HepG2 (cell line): ENCODE measurements around the gene GRB7. TPM values are rescaled to one million over a fixed set of nuclear protein-coding genes. Genes with fewer than 3 reads are reported as not detected.
A peak's percentile ranks its signal among the peaks of the same experiment; 100 is the strongest.

Experiments
- AHR ChIP-seq: IDR thresholded peaks from 2 replicates; pipeline ENCODE4 v1.6.1; 2018; ENCODE audit warnings: missing genetic modification reagents, missing compliant biosample characterization
- CAMTA2 ChIP-seq: sonication (generic); formaldehyde crosslinking; IDR thresholded peaks from 2 replicates; pipeline ENCODE4 v1.4.0; 2020; ENCODE audit warnings: mild to moderate bottlenecking, missing genetic modification reagents, borderline replicate concordance
- ESRRA ChIP-seq: sonication (generic); formaldehyde crosslinking; IDR thresholded peaks from 2 replicates; pipeline ENCODE4 v1.5.1; 2020; ENCODE audit warnings: mild to moderate bottlenecking, low read depth, missing genetic modification reagents
- FOXC1 ChIP-seq: sonication (generic); formaldehyde crosslinking; IDR thresholded peaks from 2 replicates; pipeline ENCODE4 v1.8.0; 2022; ENCODE audit warnings: mild to moderate bottlenecking, missing genetic modification reagents, borderline replicate concordance
- HDAC2 ChIP-seq: sonication (generic); formaldehyde crosslinking; IDR thresholded peaks from 2 replicates; pipeline ENCODE4 v1.4.0; 2020; ENCODE audit warnings: missing genetic modification reagents
- KMT2B ChIP-seq: IDR thresholded peaks from 2 replicates; pipeline ENCODE4 v1.6.1; 2016; ENCODE audit warnings: missing genetic modification reagents, missing compliant biosample characterization
- LCORL ChIP-seq, 2 experiments: fragments of 450-650 bp in 1 of 2; sonication (generic) in 1 of 2; formaldehyde crosslinking in 1 of 2; IDR thresholded peaks; 2 replicates each; pipeline versions ENCODE4 v1.5.0 to v1.6.1; 2017 to 2020; ENCODE audit warnings: antibody characterized with exemption in 1 of 2, missing genetic modification reagents in 1 of 2
- MED1 ChIP-seq: sonication (generic); formaldehyde crosslinking; IDR thresholded peaks from 2 replicates; pipeline ENCODE4 v1.4.0; 2020; ENCODE audit warnings: missing genetic modification reagents
- NFIB ChIP-seq: sonication (generic); formaldehyde crosslinking; IDR thresholded peaks from 2 replicates; pipeline ENCODE4 v1.9.0; 2021; ENCODE audit warnings: missing genetic modification reagents, mild to moderate bottlenecking, borderline replicate concordance
- NKX3-1 ChIP-seq: sonication (generic); formaldehyde crosslinking; IDR thresholded peaks from 2 replicates; pipeline ENCODE4 v1.5.0; 2020; ENCODE audit warnings: missing genetic modification reagents
- NRL ChIP-seq: sonication (generic); formaldehyde crosslinking; IDR thresholded peaks from 2 replicates; pipeline ENCODE4 v1.5.0; 2020; ENCODE audit warnings: missing genetic modification reagents, mild to moderate bottlenecking, moderate library complexity, borderline replicate concordance
- PCBP2 ChIP-seq: fragments of 200-400 bp; formaldehyde crosslinking; optimal IDR thresholded peaks from 2 replicates; pipeline ENCODE3; 2018; ENCODE audit warnings: low read length, low read depth; ENCODE audit not compliant: poor library complexity, severe bottlenecking
- SIX4 ChIP-seq: sonication (generic); formaldehyde crosslinking; IDR thresholded peaks from 2 replicates; pipeline ENCODE4 v1.4.0; 2020; ENCODE audit warnings: missing genetic modification reagents
- SRSF1 ChIP-seq: fragments of 200-400 bp; formaldehyde crosslinking; optimal IDR thresholded peaks from 2 replicates; pipeline ENCODE3; 2017; ENCODE audit warnings: mild to moderate bottlenecking, low read depth, low read length, moderate library complexity
- TCF12 ChIP-seq, 2 experiments: fragments of 450-650 bp in 1 of 2; sonication (generic) in 1 of 2; formaldehyde crosslinking in 1 of 2; IDR thresholded peaks; 2 replicates each; pipeline versions ENCODE4 v1.6.1 to v1.8.0; 2017 to 2022; ENCODE audit warnings: antibody characterized with exemption in 1 of 2, mild to moderate bottlenecking in 1 of 2, missing genetic modification reagents in 1 of 2, moderate library complexity in 1 of 2
- ZNF138 ChIP-seq: sonication (generic); formaldehyde crosslinking; IDR thresholded peaks from 2 replicates; pipeline ENCODE4 v1.5.0; 2020; ENCODE audit warnings: mild to moderate bottlenecking, low read depth, missing genetic modification reagents
- ZNF251 ChIP-seq: sonication (generic); formaldehyde crosslinking; IDR thresholded peaks from 2 replicates; pipeline ENCODE4 v1.9.0; 2021; ENCODE audit warnings: mild to moderate bottlenecking, missing genetic modification reagents
- ZNF3 ChIP-seq: IDR thresholded peaks from 2 replicates; pipeline ENCODE4 v1.7.0; 2017; ENCODE audit warnings: inconsistent platforms
- ZNF616 ChIP-seq: sonication (generic); formaldehyde crosslinking; IDR thresholded peaks from 2 replicates; pipeline ENCODE4 v1.5.0; 2020; ENCODE audit warnings: low read depth, mild to moderate bottlenecking, missing genetic modification reagents
- ZNF629 ChIP-seq: sonication (generic); formaldehyde crosslinking; conservative IDR thresholded peaks from 2 replicates; pipeline ENCODE4 v1.5.0; 2020; ENCODE audit warnings: missing genetic modification reagents
- ZSCAN22 ChIP-seq: sonication (generic); formaldehyde crosslinking; IDR thresholded peaks from 2 replicates; pipeline ENCODE4 v1.4.0; 2020; ENCODE audit warnings: mild to moderate bottlenecking, missing genetic modification reagents
- polyA plus RNA-seq, 8 experiments: library from polyadenylated mRNA; depleted of rRNA in 3 of 8; stranded (reverse) in 7 of 8; unstranded in 1 of 8; fragments of >200 nt; fragmentation: Illumina TruSeq in 4 of 8; extraction: Trizol in 4 of 8; gene quantifications; 2 replicates each; pipeline versions ENCODE4 v1.2.1 to v1.2.3, GENCODE V29; 2011 to 2016; ENCODE audit warnings: low read depth in 4 of 8, missing spikeins in 1 of 8, mixed read lengths in 1 of 8; ENCODE audit not compliant: insufficient read depth in 1 of 8
- total RNA-seq, 5 experiments: library from RNA; depleted of rRNA; stranded (reverse); fragments of >200 nt; fragmentation: Illumina TruSeq; extraction: Trizol; gene quantifications; 2 replicates each; pipeline ENCODE4 v1.2.3, GENCODE V29; 2016; ENCODE audit warnings: low read depth in 1 of 5
- TF ChIP-seq, protein P1 (sequence below): sonication (generic); formaldehyde crosslinking; conservative IDR thresholded peaks from 2 replicates; pipeline ENCODE4 v1.5.0; 2020; ENCODE audit warnings: missing genetic modification reagents
- TF ChIP-seq, protein P2 (sequence below): IDR thresholded peaks from 2 replicates; pipeline ENCODE4 v1.6.1; 2018; ENCODE audit warnings: missing genetic modification reagents
- TF ChIP-seq, protein P3 (sequence below): sonication (generic); formaldehyde crosslinking; conservative IDR thresholded peaks from 2 replicates; pipeline ENCODE4 v1.8.0; 2022; ENCODE audit warnings: low read depth, missing genetic modification reagents
- TF ChIP-seq, protein P4 (sequence below): IDR thresholded peaks from 2 replicates; pipeline ENCODE4 v1.6.1; 2016; ENCODE audit warnings: low read depth

Gene GRB7
- total and polyA plus RNA-seq, 2 of the 13 experiments (the other 11 are each of a cell fraction or from before 2014, with no cell fraction given), result 60.2 to 77.7 TPM

DNA sequence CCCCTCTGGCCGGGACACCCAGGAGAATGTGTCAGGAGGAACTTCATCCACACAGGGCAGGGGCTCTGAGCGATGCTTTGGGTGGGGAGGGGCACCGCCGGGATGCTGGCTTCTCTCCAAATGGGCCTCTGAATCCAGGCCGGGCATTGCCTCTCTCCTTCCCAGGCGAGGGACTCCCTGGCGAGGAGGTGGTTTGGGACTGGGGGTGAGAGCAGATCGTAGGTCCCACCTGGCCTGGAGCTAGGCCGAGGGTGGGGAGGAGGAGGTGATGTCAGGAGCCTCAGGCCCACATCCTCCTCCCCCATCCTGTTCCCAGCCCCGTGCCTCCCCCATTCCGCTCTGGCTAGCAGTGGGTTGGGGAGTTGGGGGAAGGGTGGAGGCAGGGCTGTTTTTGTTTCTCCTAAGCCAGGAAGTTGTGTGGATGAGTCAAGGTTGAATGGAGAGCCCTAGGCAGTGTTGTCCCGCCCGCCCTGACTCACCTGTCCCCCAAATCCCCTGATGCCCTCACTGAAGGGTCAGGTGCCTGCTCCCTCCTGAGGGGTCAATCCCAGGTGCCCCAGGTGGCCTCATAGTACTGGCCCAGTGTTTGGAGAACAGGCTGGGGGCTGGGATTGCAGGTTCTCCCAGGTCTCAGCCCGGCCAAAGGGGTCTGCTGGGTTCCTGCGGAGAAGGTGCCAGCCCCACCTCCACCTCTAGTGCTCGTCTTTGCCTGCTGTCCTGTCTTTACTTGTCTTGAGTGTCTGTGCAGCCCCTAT is 2.8 kb downstream of the GRB7 start (continued):
- TF ChIP-seq ZNF251 (no peak), AHR (CRISPR knock-in tag) (no peak), NRL (CRISPR knock-in tag) (peak; percentile 47; the same call in 1 of the 2 replicates), TCF12 (IDR thresholded peaks at IDR 0.05) (no peak), TCF12 (CRISPR knock-in tag; IDR thresholded peaks at IDR 0.05) (peak; percentile 53; the same call in 1 of the 2 replicates), ESRRA (CRISPR knock-in tag) (no peak), SIX4 (no peak), NKX3-1 (no peak), ZNF629 (CRISPR knock-in tag) (no peak), SRSF1 (peak; percentile 85), LCORL (IDR thresholded peaks at IDR 0.05) (no peak), LCORL (CRISPR knock-in tag; IDR thresholded peaks at IDR 0.05) (peak; percentile 98), ZSCAN22 (no peak), FOXC1 (CRISPR knock-in tag) (no peak), ZNF616 (CRISPR knock-in tag) (no peak; the same call in 1 of the 2 replicates), MED1 (CRISPR knock-in tag) (peak; percentile 76), NFIB (CRISPR knock-in tag) (no peak), ZNF138 (CRISPR knock-in tag) (0 out of 2 replicates have a peak, but pooled peaks have one; percentile 54), ZNF3 (CRISPR knock-in tag) (no peak), PCBP2 (no peak), CAMTA2 (CRISPR knock-in tag) (no peak), HDAC2 (CRISPR knock-in tag) (peak; percentile 83; the same call in 1 of the 2 replicates), KMT2B (CRISPR knock-in tag) (no peak)
- TF ChIP-seq, protein P1, sequence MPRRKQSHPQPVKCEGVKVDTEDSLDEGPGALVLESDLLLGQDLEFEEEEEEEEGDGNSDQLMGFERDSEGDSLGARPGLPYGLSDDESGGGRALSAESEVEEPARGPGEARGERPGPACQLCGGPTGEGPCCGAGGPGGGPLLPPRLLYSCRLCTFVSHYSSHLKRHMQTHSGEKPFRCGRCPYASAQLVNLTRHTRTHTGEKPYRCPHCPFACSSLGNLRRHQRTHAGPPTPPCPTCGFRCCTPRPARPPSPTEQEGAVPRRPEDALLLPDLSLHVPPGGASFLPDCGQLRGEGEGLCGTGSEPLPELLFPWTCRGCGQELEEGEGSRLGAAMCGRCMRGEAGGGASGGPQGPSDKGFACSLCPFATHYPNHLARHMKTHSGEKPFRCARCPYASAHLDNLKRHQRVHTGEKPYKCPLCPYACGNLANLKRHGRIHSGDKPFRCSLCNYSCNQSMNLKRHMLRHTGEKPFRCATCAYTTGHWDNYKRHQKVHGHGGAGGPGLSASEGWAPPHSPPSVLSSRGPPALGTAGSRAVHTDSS (CRISPR knock-in tag), result no peak
- TF ChIP-seq, protein P2, sequence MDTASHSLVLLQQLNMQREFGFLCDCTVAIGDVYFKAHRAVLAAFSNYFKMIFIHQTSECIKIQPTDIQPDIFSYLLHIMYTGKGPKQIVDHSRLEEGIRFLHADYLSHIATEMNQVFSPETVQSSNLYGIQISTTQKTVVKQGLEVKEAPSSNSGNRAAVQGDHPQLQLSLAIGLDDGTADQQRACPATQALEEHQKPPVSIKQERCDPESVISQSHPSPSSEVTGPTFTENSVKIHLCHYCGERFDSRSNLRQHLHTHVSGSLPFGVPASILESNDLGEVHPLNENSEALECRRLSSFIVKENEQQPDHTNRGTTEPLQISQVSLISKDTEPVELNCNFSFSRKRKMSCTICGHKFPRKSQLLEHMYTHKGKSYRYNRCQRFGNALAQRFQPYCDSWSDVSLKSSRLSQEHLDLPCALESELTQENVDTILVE (CRISPR knock-in tag), result no peak; the same call in 1 of the 2 replicates
- TF ChIP-seq, protein P3, sequence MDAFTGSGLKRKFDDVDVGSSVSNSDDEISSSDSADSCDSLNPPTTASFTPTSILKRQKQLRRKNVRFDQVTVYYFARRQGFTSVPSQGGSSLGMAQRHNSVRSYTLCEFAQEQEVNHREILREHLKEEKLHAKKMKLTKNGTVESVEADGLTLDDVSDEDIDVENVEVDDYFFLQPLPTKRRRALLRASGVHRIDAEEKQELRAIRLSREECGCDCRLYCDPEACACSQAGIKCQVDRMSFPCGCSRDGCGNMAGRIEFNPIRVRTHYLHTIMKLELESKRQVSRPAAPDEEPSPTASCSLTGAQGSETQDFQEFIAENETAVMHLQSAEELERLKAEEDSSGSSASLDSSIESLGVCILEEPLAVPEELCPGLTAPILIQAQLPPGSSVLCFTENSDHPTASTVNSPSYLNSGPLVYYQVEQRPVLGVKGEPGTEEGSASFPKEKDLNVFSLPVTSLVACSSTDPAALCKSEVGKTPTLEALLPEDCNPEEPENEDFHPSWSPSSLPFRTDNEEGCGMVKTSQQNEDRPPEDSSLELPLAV (CRISPR knock-in tag), result no peak
- TF ChIP-seq, protein P4, sequence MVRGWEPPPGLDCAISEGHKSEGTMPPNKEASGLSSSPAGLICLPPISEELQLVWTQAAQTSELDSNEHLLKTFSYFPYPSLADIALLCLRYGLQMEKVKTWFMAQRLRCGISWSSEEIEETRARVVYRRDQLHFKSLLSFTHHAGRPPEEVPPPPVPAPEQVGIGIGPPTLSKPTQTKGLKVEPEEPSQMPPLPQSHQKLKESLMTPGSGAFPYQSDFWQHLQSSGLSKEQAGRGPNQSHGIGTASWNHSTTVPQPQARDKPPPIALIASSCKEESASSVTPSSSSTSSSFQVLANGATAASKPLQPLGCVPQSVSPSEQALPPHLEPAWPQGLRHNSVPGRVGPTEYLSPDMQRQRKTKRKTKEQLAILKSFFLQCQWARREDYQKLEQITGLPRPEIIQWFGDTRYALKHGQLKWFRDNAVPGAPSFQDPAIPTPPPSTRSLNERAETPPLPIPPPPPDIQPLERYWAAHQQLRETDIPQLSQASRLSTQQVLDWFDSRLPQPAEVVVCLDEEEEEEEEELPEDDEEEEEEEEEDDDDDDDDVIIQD (CRISPR knock-in tag), result no peak; the same call in 1 of the 2 replicates
